Epithelial cell of esophagus (primary cell): Measurements from ENCODE around the gene CD1B.

ENCODE experiments used
- DNase-seq: peaks from one replicate; pipeline ENCODE4 v3.0.0; 2010; ENCODE audit warnings: low read depth
- H3K4me3 ChIP-seq: 2 replicates; pipeline ENCODE4 v1.5.1; 2011; ENCODE audit warnings: mild to moderate bottlenecking, low read length, control low read depth
- TF ChIP-seq, protein P1 (sequence below): IDR thresholded peaks from 2 replicates; pipeline ENCODE4 v1.5.1; 2011; ENCODE audit warnings: low read depth, mild to moderate bottlenecking, low read length, control low read depth, inconsistent platforms; ENCODE audit not compliant: insufficient read depth; ENCODE audit errors: missing control alignments

Gene CD1B

DNA sequence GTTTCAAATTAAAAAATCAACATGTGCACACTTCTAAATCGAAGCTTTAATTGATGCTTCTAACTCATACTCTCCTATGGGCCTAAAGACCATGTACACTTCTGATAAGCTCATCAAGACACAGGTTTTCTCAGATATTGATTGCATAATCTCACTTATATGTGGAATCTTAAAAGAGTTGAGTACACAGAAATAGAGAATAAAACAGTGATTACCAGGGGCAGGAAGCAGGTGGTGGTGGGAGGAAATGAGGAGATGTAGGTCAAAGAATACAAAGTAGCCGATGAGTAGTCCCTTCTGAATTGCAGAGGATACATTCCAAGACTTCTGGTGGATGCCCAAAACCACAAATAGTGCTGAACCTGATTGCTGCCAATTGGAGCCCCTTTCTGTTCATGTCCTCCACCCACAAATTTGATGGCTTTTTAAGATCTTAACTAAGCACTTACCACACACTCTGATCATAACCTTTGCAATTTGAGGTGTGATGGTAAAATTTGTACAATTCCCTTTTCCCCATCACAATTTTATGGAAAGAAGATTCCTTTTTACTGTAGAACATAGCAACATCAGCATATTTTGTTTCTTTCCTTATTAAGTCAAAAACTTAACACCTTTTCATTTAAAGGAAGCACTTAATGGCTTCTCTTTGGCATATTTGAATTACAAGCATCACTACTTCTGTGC, 3.3 kb upstream of the CD1B start:
- TF ChIP-seq, protein P1, sequence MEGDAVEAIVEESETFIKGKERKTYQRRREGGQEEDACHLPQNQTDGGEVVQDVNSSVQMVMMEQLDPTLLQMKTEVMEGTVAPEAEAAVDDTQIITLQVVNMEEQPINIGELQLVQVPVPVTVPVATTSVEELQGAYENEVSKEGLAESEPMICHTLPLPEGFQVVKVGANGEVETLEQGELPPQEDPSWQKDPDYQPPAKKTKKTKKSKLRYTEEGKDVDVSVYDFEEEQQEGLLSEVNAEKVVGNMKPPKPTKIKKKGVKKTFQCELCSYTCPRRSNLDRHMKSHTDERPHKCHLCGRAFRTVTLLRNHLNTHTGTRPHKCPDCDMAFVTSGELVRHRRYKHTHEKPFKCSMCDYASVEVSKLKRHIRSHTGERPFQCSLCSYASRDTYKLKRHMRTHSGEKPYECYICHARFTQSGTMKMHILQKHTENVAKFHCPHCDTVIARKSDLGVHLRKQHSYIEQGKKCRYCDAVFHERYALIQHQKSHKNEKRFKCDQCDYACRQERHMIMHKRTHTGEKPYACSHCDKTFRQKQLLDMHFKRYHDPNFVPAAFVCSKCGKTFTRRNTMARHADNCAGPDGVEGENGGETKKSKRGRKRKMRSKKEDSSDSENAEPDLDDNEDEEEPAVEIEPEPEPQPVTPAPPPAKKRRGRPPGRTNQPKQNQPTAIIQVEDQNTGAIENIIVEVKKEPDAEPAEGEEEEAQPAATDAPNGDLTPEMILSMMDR, result no peak
- H3K4me3 ChIP-seq, result no peak overlapping the region
- no peak for DNase-seq

DNA sequence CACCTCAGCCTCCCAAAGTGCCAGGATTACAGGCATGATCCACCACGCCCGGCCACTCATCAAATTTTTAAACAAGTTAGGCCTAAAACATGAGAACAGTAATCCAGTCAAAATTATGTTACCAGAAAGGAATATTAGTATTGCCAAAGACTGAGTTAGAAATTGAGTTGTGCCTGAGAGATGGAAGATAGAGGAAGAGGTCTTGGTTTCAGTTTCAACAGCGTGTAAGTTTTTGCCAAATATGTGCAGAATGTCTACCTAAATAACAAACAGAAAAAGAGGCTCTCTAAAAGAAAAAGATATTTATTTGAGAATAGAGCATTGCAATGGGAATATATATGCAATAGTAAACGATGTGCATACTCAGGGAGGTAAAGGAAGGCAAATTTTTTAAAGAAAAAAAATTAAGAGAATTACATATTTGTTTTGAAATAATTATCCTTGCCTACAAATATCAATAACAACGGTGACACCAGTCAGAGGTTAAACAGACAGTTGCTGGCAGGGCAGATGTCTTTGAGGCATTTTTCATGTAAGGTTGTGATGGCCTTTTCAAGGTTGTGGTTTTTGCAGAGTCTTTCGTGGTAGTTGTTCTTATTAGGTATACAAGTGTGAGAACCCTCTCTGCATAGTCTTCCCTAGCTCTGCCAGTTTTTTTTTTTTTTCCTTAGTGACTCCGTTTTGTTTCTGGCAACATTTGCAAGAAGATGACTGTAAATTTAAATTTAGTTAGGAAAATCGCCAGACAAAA, 2.2 kb upstream of the CD1B start:
- no peak overlapping the region for H3K4me3 ChIP-seq
- TF ChIP-seq, protein P1, result no peak
- no peak for DNase-seq

DNA sequence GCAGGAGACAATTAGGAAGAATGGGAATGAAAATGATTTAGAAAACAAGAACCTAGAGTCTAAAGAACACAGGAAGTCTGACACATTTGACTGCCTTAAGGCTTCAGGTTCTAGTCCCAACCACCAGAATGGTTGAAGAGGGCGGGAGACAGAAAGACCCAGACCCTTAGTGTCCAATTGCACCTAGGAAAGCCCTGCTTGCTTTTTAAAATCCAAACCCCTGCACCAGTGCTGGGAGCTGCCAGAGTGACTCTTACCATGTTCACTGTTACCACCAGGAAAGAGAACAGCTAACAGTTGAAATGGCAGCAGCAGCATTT, 265 bp downstream of the CD1B start:
- no peak for DNase-seq
- TF ChIP-seq, protein P1, result no peak

DNA sequence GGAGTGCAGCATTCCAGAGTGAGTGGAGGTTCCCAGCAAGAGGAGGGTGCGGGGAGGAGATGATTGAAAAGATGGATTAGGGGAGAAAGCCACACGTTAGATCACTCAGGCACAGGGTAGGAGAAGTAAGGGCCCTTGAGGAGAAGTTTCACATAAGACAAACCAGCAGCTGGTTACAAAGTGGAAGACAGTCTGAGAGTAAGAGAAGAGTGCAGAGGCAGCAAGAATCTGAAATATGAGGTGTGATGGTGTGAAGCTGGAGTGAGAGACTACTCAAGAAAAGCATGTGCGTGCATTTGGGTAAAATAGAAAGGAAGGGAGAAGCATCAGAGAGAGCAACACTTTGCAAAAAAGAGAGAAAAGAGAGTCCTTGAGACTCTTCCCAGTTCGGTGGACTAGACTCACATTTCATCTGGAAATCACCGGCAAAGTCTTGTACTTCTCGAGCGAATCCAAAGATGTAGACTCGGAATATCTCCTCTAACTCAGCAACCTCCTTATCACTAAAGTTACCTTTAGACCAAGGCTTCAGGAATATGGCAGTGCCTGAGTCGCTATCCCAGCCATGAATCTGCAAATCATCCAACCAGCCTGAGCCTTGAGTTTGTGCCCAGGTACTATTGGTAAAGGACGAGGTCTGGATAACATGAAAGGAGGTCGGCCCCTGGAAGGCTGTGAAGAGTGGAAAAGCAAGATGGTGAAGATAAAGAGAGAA, 783 bp downstream of the CD1B start:
- no peak overlapping the region for H3K4me3 ChIP-seq
- TF ChIP-seq, protein P1, result no peak
- no peak for DNase-seq

More for the DNA sequence above, 265 bp downstream of the CD1B start:
- H3K4me3 ChIP-seq, result no peak overlapping the region

DNA sequence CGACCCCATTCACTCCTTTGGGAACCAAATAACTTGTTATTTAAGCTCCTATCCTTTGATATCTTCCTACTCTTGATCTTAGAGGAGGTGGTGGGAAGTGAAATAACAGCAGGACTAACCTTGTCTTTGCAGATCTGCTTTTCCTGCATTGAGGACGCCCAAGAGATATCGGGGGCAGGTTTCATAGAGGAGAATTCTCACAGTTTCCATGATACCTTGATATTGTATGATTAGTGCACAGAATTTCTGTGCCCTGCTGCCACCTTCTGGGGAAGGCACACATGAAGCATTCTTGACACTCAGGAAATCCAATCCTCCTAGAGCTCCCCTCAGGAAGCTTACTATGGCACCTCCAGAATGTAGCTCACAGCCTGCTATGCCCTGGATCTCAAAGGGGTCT, 1.6 kb downstream of the CD1B start:
- peak; percentile 25 for DNase-seq
- no peak overlapping the region for H3K4me3 ChIP-seq
- TF ChIP-seq, protein P1, result peak; percentile 35

DNA sequence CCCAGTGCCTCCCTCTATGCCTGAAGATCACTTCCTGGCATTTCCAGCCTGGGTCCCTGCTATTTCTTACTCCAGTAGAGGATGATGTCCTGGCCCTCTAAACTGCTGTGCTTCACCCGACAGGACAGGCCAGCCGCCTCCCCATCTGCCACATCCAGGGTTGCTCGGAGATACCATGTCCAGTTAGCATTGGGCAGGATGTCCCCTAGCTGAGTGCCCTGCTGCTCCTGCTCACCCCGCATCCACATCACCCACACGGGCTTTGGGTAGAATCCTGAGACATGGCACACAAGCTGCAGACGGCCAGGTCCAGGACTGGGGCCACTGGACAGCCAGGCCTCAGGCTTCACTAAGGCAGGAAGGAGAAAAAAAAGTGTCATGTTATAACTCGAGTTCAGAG, 2.0 kb downstream of the CD1B start:
- DNase-seq, result no peak
- TF ChIP-seq, protein P1, result no peak
- no peak overlapping the region for H3K4me3 ChIP-seq

DNA sequence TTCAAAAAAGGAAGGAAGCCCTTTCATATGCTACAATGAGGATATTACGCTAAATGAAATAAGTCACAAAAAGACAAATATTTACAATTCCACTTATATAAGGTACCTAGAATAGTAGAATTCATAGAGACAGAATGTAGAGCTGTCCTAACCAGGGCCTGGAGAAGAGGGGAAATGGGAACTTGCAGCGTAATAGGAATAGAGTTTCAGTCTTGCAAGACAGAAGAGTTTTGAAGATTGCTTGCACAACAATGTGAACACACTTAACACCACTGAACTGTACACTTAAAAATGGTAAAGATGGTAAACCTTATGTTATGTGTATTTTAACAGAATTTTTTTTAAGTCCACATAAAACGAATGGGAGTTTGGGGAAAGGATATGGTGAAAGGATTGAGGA, 2.9 kb downstream of the CD1B start:
- no peak for DNase-seq
- TF ChIP-seq, protein P1, result no peak
- no peak overlapping the region for H3K4me3 ChIP-seq
